Left renal pelvis (tissue), 4 donors: Measurements from ENCODE around the gene ZNF675. TPM values are rescaled to one million over a fixed set of nuclear protein-coding genes. Genes with fewer than 3 reads are reported as not detected.
A peak's percentile ranks its signal among the peaks of the same experiment; 100 is the strongest.
"Not testable (repeated sequence)": the region's sequence is repeated elsewhere in the genome, so short reads cannot be mapped to it uniquely, and the experiment has no call there.

Experiments used
- DNase-seq, 4 donors: peaks; one replicate each; pipeline ENCODE4 v3.0.0-alpha.2; 2013; ENCODE audit warnings: low read depth in 4 of 4, low spot score in 3 of 4
- polyA plus RNA-seq, 4 donors: library from polyadenylated mRNA; unstranded; fragments of 120-200 nt; gene quantifications; one replicate each; pipeline ENCODE4 v1.2.1, GENCODE V29; 2013; ENCODE audit not compliant: insufficient read length in 4 of 4

The ZNF675 gene
- polyA plus RNA-seq: 10 to 100 TPM; 12.4 to 21.9 (median 19.0) TPM

DNA sequence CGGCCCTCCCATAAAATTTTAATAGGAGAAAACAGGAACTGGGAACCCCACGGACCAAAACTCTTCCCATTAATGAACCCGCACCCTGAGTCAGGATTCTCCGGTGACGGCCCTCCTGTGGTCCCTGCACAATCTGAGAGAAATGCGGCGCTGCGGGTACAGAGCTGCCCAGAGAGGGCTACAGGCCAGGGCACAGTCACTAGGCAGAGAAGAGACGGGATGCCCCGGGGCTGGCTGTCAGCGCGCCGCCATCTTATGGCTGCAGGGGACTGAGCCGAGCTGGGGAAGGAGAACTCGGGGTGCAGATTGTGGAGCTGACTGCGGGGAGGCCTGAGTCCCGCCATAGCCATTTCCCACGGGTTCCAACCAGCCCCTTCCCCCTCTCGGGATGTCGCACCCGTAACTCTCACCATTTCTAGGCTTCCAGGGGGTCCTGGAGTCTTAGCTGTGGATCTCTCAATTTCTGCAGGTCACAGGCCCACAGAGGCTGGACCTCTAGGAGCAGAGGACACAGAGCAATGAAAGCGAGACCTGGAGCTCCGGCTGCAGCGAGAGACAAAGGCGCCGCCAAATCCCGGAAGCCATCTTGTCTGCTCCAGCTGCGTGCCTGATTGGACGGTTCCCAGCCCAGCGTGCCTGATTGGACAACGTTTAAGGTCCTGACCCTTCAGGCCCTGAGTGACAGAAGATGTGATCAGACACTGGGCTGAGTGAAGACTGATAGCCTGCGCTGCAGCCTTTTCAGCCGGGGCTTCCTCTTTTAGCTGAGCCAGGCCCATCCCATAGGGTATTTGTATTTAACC lies at the start of gene ZNF675:
TSS of gene ZNF675 (minus strand) at position 592 of the 803 bp plus-strand sequence. CDS start at position 413, 179 bp downstream.
- peak; percentile 77 to 87 (median 82) for DNase-seq

DNA sequence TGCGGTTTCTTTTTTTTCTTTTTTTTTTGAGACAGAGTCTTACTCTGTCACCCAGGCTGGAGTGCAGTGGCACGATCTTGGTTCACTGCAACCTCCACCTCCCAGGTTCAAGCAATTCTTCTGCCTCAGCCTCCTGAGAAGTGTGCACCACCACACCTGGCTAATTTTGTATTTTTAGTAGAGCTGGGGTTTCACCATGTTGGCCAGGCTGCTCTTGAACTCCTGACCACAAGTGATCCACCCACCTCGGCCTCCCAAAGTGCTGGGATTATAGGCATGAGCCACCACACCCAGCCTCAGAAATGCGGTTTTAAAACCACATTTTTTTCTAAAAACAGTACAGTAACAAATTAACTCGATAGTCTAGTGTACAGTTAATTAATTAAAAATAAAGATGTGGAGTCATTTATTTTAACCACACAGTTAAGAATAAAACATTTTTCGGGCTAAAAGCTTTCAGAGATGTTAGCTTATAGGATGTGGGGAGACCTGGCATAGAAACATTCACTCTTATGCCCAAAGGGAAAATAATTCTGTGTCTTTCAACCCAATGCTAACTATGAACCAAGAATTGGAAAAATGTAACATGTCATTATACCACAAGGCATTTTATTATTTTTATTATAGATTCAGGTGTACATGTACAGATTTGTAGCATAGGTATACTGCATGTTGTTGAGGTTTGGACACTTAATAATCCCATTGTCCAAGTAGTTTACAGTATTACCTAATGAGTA lies 43.9 kb upstream of the ZNF675 start:
- not testable (repeated sequence) for DNase-seq

DNA sequence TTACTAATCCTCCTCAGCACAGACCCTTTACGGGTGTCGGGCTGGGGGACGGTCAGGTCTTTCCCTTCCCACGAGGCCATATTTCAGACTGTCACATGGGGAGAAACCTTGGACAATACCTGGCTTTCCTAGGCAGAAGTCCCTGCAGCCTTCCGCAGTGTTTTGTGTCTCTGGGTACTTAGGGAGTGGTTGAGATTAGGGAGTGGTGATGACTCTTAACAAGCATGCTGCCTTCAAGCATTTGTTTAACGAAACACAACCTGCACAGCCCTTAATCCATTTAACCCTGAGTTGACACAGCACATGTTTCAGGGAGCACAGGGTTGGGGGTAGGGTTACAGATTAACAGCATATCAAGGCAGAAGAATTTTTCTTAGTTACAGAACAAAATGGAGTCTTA lies 37.1 kb upstream of the ZNF675 start:
- not testable (repeated sequence) for DNase-seq

GRCh38 chr19:23718802-23719201 lies 31.8 kb upstream of the ZNF675 start:
- DNase-seq: no peak

- DNase-seq: no peak
Observed at GRCh38 chr19:23716792-23717191, 29.8 kb upstream of the ZNF675 start.

DNA sequence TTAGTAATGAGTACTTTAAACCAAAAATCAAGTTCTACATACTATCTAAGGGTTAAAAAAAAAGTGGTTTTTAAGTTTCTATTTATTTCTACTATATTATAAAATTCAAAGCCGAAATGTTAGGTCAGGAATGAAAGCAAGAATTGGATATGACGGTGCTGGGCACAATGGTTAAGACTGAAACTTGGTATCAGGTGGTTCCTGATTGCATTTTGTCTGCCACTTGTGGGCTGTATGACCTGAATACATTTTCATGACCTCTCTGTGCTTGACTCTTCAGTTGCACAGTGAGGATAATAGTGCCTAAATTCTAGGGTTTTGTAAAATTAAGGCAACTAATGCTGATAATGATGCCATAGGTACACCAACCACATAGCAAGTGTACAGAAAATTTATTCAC lies 22.3 kb upstream of the ZNF675 start:
- DNase-seq: no peak

- no peak for DNase-seq
Observed at GRCh38 chr19:23706657-23707056, 19.6 kb upstream of the ZNF675 start.

- no peak for DNase-seq
Observed at GRCh38 chr19:23699521-23699860, 12.5 kb upstream of the ZNF675 start.

DNA sequence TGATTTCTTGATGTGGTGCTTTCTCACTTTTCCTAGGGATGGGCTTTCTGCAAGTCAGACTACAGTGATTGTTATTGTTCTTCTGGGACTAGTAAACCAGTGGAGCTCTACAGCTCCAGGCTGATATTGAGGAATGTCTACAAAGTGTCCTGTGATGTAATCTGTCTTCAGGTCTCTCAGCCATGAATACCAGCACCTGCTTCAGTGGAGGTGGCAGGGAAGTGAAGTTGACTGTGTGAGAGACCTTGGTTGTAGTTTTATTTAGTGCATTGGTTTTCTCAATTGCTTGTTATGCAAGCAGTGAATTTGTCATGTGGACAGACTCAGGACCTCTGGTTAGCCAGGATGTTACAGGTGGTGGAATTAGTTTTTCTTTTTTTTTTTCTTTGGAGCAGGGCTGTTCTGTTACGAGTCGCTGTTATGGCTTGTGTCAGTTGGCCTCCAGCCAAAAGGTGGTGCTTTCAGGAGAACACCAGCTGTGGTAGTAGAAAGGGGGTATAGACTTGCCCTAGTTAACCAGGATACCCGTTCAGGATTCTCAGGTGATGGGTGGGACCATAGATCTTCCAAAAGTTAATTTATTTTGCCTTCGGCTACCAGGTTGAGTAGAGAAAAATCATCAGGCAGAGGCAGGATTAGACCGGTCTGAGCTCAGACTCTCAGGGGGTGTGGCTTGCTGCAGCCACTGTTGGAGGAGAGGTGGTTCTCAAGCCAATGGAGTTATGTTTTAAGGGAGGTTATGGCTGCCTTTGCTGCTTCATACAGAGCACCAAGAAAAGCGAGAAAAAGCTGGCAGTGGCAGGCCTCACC lies 11.9 kb upstream of the ZNF675 start:
- DNase-seq: no peak

DNA sequence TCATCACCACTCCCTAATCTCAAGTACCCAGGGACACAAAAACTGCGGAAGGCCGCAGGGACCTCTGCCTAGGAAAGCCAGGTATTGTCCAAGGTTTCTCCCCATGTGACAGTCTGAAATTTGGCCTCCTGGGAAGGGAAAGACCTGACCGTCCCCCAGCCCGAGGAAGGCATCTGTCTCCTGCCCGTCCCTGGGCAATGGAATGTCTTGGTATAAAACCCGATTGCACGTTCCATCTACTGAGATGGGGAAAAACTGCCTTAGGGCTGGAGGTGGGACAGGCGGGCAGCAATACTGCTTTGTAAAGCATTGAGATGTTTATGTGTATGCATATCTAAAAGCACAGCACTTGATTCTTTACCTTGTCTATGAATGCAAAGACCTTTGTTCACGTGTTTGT lies 5.9 kb upstream of the ZNF675 start:
- not testable (repeated sequence) for DNase-seq

- DNase-seq: no peak
Observed at GRCh38 chr19:23673132-23673531, 13.9 kb downstream of the ZNF675 start.

DNA sequence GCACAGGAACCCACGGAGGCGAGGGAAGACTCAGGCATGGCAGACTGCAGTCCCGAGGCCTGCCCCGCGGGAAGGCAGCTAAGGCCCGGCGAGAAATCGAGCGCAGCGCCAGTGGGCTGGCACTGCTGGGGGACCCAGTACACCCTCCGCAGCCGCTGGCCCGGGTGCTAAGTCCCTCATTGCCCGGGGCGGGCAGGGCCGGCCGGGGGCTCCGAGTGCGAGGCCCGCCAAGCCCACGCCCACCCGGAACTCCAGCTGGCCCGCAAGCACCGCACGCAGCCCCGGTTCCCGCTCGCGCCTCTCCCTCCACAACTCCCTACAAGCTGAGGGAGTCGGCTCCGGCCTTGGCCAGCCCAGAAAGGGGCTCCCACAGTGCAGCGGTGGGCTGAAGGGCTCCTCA lies 18.4 kb downstream of the ZNF675 start:
- not testable (repeated sequence) for DNase-seq

- DNase-seq: no peak
Observed at GRCh38 chr19:23665651-23666410, 21.2 kb downstream of the ZNF675 start.

DNA sequence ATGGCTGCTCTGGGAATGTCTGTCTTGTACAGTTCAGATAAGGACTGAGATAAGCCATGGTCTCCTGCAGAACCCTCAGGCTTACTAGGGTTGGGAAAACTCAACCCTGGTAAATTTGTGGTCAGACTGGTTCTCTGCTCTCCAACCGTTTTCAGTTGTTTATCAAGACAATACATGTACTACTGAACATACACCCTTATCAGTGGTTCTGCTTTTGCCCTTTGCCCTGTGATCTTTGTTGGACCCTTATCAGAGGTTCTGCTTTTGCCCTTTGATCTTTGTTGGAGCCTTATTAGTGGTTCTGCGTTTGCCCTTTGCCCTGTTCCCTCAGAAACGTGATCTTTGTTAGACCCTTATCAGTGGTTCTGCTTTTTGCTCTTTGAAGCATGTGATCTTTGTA lies 37.2 kb downstream of the ZNF675 start:
- not testable (repeated sequence) for DNase-seq

Other genes with a start within 250 kb of the ZNF675 start
- gene ZNF681, start 71.7 kb upstream of the ZNF675 start, polyA plus RNA-seq: 1 to 10 TPM; 5.7 to 9.8 (median 7.5) TPM
- gene ZNF726, start 227.7 kb upstream of the ZNF675 start, polyA plus RNA-seq: 10 to 100 TPM in 3 of 4 donors, 1 to 10 TPM in 1; 5.4 to 15.0 (median 11.7) TPM